PC-9 (cell line): Measurements from ENCODE around the gene FTSJ1.

Experiments used
- CTCF ChIP-seq: fragments of 200-600 bp; sonication (generic); conservative IDR thresholded peaks from 2 replicates; pipeline ENCODE4 v1.6.1; 2017; ENCODE audit warnings: mixed run types, antibody characterized with exemption, mild to moderate bottlenecking, moderate library complexity
- EZH2 ChIP-seq: fragments of 200-600 bp; sonication (generic); IDR thresholded peaks from 2 replicates; pipeline ENCODE4 v1.8.0; 2017; ENCODE audit warnings: antibody characterized with exemption, low read depth

GRCh38 chrX:48493890-48494364 is 17.9 kb downstream of the FTSJ1 start:
- peak; percentile 32; the same call in 1 of the 2 replicates for TF ChIP-seq CTCF
- no peak for TF ChIP-seq EZH2
